COLO829 (cell line): ENCODE results near the gene UBA1.

Experiments used
- DNase-seq: peaks from one replicate; pipeline ENCODE4 v3.0.0; 2012; ENCODE audit warnings: low spot score

UBA1 gene

DNA sequence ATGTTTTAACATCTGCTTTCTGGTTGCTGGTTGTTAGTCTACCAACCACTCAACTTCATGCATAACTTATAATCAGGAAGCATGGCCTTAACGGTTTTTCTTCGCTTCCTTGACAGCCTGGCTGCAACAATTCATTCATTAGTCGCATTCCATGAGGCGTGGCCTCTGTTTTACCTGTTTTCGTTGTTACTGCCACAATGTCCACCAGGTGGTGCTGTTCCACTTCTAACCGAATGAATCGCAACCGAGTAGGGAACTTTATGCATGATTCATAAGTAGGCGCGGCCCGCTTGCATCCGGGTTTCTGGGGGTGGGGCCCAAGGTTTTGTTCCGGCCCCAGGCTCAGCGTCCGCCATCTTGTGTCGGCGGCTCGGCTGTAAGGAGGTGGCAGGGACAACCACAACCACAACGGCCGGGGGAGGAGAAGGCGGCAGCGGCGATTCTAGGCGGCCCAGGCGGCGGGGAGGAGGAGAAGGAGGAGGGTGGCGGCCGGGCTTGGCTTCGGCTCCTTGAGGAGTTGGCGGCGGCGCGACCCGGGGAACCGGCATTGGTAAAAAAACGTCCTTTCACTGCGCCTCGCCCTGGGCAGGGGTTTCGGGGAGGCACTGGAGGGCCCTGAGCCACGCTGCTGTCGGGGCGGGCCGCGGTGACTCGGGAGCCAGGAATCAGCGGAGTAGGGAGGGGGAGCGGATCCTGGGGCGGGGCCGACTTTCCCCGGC is at the start of gene UBA1:
TSS of gene UBA1 (plus strand) at position 355 of the 719 bp plus-strand sequence. CDS start 4,974 bp downstream, outside the sequence.
- peak; percentile 91 for DNase-seq

DNA sequence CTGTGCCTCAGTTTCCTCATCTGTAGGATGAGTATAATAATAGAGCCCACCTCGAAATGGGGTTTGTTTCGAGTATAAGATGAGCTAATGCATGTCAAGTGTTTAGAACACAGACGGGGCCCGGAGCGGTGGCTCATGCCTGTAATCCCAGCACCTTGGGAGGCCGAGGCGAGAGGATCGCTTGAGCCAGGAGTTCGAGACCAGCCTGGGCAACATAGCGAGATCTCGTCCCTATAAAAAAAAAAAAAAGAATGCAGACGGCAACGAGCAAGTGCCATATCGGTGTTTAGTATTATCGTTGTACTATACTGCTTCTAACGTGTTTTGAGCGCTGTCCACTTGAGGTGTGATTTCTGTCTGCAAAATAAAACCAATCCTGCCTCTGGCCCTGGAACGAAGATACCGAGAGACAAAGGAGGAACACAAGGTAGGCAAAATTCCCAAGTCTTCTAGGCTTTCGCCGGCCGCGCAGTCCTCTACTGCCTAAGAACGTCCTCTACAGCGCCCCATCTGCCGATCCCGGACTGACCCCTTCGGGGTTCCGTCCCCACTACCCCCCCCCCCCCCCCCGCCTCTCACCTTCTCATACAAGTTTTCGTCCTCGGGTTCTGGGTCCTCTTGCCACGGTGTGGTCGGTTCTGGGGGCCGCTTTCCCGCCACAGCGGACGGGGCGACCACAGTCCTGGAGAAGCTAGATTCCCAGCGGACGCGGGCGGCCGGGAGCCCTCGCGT is 49.6 kb upstream of the UBA1 start:
- DNase-seq = peak; percentile 33

DNA sequence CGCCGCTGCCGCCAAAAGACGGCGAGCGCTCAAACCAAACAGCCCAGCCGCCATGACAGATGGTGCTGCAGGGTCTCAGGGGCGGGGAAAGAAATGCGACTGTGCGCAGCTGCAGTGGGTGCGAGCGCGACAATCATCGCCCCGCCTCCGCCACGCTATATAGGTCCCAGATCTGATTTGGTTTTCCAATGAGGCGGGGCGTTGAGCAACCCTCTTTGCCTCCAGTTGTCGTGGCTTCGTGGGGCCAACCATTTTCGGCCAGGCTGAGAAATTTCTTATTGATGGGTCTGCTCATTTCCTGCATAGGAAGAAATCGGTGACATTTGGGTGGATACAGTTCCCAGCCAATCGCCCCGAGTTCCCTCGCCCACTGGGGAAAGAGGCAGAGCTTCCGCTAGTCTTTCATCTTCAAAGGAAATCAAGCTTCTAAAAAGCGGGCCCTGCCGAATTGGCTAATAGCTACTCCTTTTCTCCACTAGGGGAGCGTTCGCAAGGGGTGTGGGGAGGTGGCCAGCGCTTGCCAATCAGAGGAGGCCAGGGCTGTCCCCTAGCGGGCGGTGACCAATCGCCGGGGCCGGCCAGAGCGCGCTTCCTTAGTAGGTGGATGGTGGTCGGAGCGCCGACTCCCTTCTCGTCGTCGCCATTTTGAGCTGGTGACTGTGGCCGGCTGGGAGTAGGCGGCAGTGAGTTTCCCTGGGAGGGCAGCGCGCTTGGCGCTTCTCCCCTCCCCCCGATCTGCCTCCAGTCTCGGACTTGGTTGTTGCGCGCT is 48.8 kb upstream of the UBA1 start, which contains the start of the genes NDUFB11 and RBM10:
TSS of gene NDUFB11 (minus strand) at position 77 of the 769 bp plus-strand sequence. CDS start at position 54, 23 bp downstream.
TSS of gene RBM10 (plus strand) at position 596 of the 769 bp plus-strand sequence. CDS start 2,261 bp downstream, outside the sequence.
- peak; percentile 94 for DNase-seq

- DNase-seq = peak; percentile 38
Observed at GRCh38 chrX:47145395-47146120, 48.1 kb upstream of the UBA1 start.

- no peak for DNase-seq
Observed at GRCh38 chrX:47146121-47146935, 47.3 kb upstream of the UBA1 start.

DNA sequence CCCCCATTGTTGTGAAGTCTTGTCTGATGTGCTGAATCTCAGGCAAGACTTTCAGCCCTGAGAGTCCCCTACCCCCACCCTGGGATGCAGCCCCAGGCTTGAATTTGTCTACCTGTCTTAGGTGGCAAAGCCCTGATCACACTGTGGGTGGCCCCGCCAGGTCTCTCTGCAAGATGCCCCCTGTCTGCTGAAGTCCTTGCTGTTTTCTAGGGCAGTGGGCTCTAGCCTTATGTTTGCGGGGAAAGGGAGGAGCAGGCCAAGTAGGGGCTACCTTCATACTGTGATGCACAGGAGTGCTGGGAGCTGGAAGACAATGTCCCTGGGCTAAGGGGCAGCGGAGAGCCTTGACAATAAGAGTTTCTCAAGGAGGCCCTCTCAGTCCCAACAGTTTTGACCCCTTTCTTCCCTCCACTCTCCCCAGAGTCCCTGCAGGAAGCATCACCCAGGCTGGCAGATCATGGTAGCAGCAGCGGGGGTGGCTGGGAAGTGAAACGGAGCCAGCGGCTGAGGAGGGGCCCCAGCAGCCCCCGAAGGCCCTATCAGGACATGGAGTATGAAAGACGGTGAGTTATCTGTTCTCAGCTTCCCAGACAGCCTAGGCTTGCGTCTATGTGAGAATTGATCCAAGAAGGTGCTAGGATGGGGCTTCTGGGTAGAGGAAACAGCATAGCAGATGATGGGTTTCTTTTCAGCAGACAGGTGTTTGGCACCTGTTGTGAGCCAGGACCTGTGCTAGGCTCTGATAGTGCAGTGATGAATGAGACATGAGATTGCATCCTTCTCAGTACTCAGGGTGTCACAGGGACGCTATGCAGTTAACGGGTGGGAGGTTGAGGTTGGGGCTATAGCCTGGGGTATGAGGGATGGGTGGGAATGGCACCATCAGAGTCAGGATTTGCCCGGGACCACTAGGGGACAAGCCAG is 46.4 kb upstream of the UBA1 start:
- no peak for DNase-seq

DNA sequence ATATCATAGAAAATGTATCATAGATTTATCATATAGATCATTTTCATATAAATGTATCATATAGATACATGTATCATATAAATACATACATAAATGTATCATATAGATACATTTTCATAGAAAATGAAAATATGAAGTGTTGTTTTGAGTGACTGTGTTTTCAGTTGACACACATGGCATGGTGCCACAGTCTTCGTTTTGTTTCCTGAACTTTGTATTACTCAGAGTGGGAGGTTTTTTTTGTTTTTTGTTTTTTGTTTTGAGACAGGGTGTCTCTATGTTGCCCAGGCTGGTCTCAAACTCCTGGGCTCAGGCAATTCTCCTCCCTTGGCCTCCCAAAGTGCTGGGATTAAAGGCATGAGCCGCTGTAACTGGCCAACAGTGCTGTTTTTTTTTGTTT is 44.7 kb upstream of the UBA1 start:
- DNase-seq = no peak

GRCh38 chrX:47151435-47151834 is 42.2 kb upstream of the UBA1 start:
- no peak for DNase-seq

DNA sequence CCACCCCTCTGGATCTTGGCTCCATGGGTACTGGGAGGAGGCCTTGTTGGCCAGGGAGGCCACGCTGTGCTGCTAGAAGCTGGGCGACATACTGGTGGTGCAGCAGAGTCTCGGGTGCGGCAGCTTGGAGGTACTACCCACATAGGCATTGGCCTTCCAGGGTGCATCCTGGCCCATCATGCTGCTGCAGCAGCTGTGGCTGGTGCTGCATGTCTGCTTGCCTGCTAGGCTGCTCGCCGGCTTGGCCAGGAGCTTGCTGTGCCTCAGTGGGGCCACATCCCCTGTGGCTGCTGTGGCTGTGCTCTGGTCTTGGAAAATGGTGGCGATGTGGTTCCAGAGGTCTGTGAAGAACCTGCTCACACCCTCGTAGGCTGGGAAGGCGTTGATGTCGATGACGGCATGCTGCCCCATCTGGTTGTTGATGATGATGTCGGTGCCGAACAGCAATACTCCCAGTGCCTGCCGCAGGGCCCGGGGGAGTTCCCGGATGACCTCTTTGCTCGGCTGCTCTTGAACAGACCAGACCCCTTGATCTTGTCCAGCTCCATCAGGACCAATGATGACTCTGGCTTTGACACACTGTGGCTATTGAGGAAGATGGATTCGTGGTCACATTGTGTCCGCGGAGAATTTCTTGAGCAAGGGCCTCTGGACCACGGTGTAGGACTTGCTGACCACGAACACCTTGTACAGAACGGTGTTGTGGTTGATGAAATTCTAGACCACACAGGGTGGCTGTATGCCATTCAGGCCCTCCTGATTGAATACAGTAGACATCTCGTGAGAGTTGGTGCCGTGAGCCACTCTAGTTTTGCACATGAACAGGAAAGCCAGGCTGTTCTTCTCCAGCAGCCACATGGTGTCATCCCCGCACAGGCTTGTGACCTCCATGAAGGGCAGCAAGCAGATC is 36.8 kb upstream of the UBA1 start:
- DNase-seq = no peak

DNA sequence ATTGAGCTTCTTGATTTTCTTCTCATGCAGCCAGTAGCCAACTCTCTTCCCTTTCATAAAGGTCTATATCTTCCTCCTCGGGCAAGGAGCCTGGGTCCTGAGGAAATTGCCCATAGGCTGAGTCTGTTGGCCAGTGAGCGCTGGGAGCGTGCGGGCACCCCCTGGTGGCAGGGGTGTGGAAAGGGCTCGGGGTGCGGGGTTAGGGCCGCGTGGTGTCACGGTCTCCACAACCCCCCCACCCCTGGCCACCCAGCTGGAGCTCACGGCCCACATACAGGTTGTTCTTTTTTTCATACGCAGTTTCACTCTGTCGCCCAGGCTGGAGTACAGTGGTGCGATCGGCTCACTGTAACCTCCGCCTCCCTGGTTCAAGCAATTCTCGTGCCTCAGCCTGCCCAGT is 35.5 kb upstream of the UBA1 start:
- DNase-seq = no peak

DNA sequence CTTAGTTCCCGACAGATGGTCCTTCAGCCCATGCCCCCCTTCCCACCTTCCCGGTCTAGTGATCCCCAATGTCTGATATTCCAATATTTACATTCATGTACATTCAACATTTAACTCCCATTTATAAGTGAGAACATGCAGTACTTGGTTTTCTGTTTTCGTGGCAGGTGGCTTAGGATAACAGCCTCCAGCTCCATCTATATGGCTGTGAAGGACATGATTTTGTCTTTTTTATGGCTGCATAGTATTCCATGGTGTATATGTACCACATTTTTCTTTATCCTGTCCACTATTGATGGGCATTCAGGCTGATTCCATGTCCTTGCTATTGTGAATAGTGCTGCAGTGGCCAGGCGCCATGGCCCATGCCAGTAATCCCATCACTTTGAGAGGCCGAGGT is 34.8 kb upstream of the UBA1 start:
- no peak for DNase-seq

DNA sequence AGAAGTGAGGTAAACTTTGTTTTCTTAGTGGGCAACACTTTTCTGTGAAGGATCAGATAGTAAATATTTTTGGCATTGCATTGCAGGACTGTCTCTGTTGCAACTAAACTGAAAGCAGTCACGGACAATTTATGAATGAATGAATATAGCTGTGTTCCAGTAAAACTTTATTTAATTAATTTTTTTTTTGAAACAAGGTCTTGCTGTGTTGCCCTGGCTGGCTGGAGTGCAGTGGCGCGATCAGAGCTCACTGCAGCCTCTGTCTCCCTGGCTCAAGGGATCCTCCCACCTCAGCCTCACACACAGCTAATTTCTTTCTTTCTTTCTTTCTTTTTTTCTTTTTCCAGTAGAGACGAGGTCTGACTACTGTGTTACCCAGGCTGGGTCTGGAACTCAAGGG is 32.8 kb upstream of the UBA1 start:
- no peak for DNase-seq

GRCh38 chrX:47162927-47163583 is 30.6 kb upstream of the UBA1 start:
- no peak for DNase-seq

- DNase-seq = no peak
Observed at GRCh38 chrX:47164420-47164819, 29.2 kb upstream of the UBA1 start.

DNA sequence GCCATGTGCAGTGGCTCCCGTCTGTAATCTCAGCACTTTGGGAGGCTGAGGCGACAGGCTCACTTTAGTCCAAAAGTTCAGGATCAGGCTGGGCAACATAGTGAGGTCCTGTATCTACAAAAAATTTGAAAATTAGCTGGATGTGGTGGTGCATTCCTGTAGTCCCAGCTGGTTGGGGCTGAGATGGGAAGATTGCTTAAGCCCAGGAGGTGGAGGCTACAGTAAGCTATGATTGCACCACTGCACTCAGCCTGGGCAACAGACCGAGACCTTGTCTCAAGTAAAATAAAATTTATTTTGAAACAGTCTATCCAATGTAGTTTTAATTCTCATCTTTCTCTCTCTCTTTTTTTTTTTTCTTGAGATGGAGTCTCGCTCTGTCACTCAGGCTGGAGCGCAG is 27.5 kb upstream of the UBA1 start:
- DNase-seq = no peak

GRCh38 chrX:47168495-47169073 is 25.0 kb upstream of the UBA1 start:
- DNase-seq = no peak

DNA sequence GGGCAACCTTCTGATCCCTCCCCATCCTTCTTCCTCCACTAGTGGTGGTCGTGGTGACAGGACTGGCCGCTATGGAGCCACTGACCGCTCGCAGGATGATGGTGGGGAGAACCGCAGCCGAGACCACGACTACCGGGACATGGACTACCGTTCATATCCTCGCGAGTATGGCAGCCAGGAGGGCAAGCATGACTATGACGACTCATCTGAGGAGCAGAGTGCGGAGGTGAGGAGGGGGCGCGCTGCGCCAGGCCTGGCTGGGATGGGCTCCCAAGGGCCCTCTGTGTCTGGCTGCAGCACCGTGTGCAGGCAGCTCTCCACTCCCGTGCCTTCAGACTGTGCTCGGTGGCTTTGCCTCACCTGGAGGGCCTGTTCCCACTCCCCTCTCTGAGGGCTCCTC is 24.4 kb upstream of the UBA1 start:
- no peak for DNase-seq
